Esophagus squamous epithelium (tissue), 5 donors: ENCODE measurements around the gene CTCFL. TPM values are rescaled to one million over a fixed set of nuclear protein-coding genes. Genes with fewer than 3 reads are reported as not detected.

Source experiments
- DNase-seq: peaks from one replicate; lab custom pipeline; 2025; lab: John Stamatoyannopoulos, UW
- H3K27ac ChIP-seq, 4 donors: fragments of 200-600 bp; sonication (generic); one replicate each; pipeline ENCODE4 v1.5.1; 2016 to 2019; ENCODE audit warnings: mild to moderate bottlenecking in 1 of 4
- H3K27me3 ChIP-seq, 4 donors: fragments of 200-600 bp; sonication (generic); 1 replicate in 3 of 4; 2 replicates in 1 of 4; pipeline versions ENCODE4 v1.5.1 to v1.6.0; 2017 to 2021; ENCODE audit warnings: antibody characterized with exemption in 1 of 4
- H3K36me3 ChIP-seq, 3 donors: fragments of 200-600 bp; sonication (generic); one replicate each; pipeline ENCODE4 v1.5.1; 2016 to 2019
- H3K4me1 ChIP-seq, 3 donors: fragments of 200-600 bp; sonication (generic); one replicate each; pipeline ENCODE4 v1.5.1; 2017 to 2019
- H3K4me3 ChIP-seq, 4 donors: fragments of 200-600 bp; sonication (generic); 1 replicate in 3 of 4; 2 replicates in 1 of 4; pipeline ENCODE4 v1.5.1; 2016 to 2019; ENCODE audit warnings: mild to moderate bottlenecking in 2 of 4, moderate library complexity in 1 of 4
- H3K9me3 ChIP-seq, 3 donors: fragments of 200-600 bp; sonication (generic); one replicate each; pipeline ENCODE4 v1.5.1; 2016 to 2019
- POLR2A ChIP-seq, 4 donors: fragments of 450-650 bp; IDR thresholded peaks; one replicate each; pipeline ENCODE4 v1.6.1; 2017; ENCODE audit warnings: antibody characterized with exemption in 4 of 4, mild to moderate bottlenecking in 4 of 4, moderate library complexity in 3 of 4
- WGBS, 2 donors: methylation state at CpG; one replicate each; pipeline ENCODE4 v1.1.5; 2018; 5-methylcytosine and 5-hydroxymethylcytosine counted together
- intact Hi-C: fragments of 100-400 bp; cut with DNase I; formaldehyde crosslinking; loops from one replicate; pipeline ENCODE4 v1.15.0; 2022
- total RNA-seq, 4 donors: library from RNA; depleted of rRNA; stranded (reverse); fragments of >200 nt; gene quantifications; one replicate each; pipeline ENCODE4 v1.1.0, GENCODE V29; 2016
- TF ChIP-seq, protein P1 (sequence below), 6 experiments: fragments of 450-650 bp in 4 of 6; fragments of 200-600 bp in 2 of 6; sonication (generic) in 2 of 6; IDR thresholded peaks; one replicate each; pipeline ENCODE4 v1.5.1; 2016 to 2019; ENCODE audit warnings: antibody characterized with exemption in 6 of 6, mild to moderate bottlenecking in 4 of 6, moderate library complexity in 4 of 6
- donor health status: DM: yes; HTN: yes; CAD: no.

CTCFL gene
- total RNA-seq, 4 donors from 2014 or later = 0.19 TPM; not detected in 3

DNA sequence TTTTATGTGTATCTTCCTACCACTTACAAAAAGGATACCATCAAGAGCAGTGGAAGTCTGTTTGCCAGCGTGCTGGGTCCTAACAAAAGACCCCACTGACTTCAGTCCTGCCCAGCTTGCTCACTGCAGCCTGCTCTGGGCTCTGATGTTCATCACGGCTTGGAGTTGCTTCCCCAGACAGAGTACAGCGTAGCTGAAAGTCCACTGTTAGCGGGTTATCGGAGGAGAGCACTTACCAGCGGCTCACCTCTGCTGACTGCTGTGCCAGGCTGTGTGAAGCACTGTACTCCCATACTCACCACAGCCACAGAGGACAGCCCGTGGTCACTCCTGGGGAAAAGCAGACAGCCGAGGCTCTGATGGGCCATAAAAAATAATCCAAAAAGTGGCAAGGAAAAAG is 40.2 kb downstream of the CTCFL start:
- TF ChIP-seq POLR2A (IDR thresholded peaks at IDR 0.05) = no peak
- TF ChIP-seq, protein P1, sequence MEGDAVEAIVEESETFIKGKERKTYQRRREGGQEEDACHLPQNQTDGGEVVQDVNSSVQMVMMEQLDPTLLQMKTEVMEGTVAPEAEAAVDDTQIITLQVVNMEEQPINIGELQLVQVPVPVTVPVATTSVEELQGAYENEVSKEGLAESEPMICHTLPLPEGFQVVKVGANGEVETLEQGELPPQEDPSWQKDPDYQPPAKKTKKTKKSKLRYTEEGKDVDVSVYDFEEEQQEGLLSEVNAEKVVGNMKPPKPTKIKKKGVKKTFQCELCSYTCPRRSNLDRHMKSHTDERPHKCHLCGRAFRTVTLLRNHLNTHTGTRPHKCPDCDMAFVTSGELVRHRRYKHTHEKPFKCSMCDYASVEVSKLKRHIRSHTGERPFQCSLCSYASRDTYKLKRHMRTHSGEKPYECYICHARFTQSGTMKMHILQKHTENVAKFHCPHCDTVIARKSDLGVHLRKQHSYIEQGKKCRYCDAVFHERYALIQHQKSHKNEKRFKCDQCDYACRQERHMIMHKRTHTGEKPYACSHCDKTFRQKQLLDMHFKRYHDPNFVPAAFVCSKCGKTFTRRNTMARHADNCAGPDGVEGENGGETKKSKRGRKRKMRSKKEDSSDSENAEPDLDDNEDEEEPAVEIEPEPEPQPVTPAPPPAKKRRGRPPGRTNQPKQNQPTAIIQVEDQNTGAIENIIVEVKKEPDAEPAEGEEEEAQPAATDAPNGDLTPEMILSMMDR (IDR thresholded peaks at IDR 0.05) = no peak
- H3K4me3 ChIP-seq = no peak overlapping the region
- no peaks in the 10 kb centered on the region for H3K9me3 ChIP-seq
- intact Hi-C loops = no loop called here
- H3K27ac ChIP-seq = no peak overlapping the region
- no peak for DNase-seq
- no peaks in the 10 kb centered on the region for H3K36me3 ChIP-seq
- H3K4me1 ChIP-seq = peaks cover 4 to 16% (median 5%) of the 10 kb centered on the region in 3 donors
- H3K27me3 ChIP-seq = peaks cover 0 to 12% (median 0%) of the 10 kb centered on the region in 4 donors
- WGBS, 2 donors = 82 to 83% methylated on average over 5 to 6 of the region's 8 CpGs

DNA sequence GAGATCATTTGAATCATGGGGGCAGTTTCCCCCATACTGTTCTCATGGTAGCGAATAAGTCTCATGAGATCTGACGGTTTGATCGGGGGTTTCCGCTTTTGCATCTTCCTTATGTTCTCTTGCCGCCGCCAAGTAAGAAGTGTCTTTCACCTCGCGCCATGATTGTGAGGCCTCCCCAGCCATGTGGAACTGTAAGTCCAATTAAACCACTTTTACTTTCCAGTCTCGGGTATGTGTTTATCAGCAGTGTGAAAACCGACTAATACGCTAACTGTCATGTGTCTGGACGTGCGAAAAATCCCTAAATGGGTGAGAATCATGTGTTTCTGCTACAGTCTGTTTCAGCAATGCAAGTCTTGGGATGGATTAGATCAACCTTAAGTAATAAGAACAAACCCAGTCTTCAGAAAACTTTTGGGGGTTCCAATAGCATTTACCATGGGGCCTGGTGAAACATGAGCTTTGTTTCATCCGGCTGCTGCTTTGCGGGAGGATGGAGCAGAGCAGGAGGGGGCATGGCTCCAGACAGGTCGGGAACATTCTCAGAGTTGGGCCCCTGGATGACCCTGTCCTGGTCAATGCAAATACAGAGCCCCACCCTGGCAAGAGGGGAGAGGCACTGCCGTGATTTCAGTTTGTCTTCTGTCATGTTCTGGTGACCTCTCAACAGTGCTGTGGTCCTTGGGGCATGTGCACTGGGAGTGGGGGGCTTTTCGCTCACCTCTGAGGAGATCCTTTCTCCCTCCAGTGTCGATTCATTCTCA is 41.5 kb downstream of the CTCFL start:
- Histone ChIP-seq H3K36me3 (no peaks in the 10 kb centered on the region), H3K27me3 (peaks cover 0 to 17% (median 0%) of the 10 kb centered on the region in 4 donors), H3K27ac (no peak overlapping the region), H3K4me3 (no peak overlapping the region), H3K9me3 (no peaks in the 10 kb centered on the region), H3K4me1 (peaks cover 4 to 16% (median 5%) of the 10 kb centered on the region in 3 donors)
- intact Hi-C loops = no loop called here
- DNase-seq = no peak
- TF ChIP-seq, protein P1 (IDR thresholded peaks at IDR 0.05) = no peak
- no peak for TF ChIP-seq POLR2A (IDR thresholded peaks at IDR 0.05)
- 78 to 87% methylated on average over 18 to 19 of the region's 19 CpGs for WGBS, 2 donors

DNA sequence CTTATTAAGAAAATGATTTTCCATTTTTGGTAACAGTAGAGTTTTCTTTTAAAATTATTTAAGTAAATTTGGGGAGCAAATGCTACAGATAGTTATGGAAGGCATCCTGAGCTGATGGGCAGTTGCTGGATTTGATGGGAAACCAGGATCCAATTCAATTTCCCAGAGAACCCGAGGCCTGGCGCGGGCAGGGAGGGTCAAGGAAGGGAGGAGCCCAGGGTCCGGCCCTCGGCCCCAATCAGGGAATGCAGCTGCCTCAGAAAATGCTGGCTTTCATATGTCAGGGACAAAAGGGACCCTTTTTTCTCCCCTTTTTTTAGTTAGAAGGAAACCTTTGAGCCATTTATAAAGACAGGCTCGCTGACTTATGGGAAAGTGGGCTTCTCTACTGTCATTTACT is 42.1 kb downstream of the CTCFL start:
- no peaks in the 10 kb centered on the region for H3K9me3 ChIP-seq
- H3K4me1 ChIP-seq = peaks cover 4 to 16% (median 5%) of the 10 kb centered on the region in 3 donors
- TF ChIP-seq, protein P1 (IDR thresholded peaks at IDR 0.05) = no peak
- no peak for TF ChIP-seq POLR2A (IDR thresholded peaks at IDR 0.05)
- H3K4me3 ChIP-seq = no peak overlapping the region
- H3K27ac ChIP-seq = no peak overlapping the region
- no peak for DNase-seq
- H3K36me3 ChIP-seq = no peaks in the 10 kb centered on the region
- intact Hi-C loops = no loop called here
- WGBS, 2 donors = 92 to 93% methylated on average over 6 of the region's 6 CpGs
- peaks cover 0 to 17% (median 0%) of the 10 kb centered on the region in 4 donors for H3K27me3 ChIP-seq

DNA sequence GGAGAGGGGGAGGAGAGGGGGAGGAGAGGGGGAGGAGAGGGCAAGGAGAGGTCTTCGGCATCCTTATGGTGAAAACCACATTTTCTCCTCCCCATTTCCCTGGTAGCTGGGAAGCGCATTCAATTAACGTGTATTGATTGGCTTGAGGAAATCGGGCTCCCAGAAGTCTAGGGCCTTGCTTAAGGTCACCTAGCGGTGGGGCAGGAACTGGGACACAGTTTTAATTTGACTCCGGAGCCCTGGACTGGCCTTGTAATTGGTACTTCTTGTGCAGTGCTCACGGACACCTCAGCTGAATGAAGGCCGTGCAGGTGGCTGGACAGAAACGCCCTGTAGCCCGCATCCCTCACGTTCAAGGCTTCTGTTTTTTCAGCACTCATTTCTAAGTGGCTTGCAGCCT is 42.8 kb downstream of the CTCFL start:
- DNase-seq = no peak
- intact Hi-C loops = no loop called here
- 60 to 83% methylated on average over 4 to 5 of the region's 11 CpGs for WGBS, 2 donors

DNA sequence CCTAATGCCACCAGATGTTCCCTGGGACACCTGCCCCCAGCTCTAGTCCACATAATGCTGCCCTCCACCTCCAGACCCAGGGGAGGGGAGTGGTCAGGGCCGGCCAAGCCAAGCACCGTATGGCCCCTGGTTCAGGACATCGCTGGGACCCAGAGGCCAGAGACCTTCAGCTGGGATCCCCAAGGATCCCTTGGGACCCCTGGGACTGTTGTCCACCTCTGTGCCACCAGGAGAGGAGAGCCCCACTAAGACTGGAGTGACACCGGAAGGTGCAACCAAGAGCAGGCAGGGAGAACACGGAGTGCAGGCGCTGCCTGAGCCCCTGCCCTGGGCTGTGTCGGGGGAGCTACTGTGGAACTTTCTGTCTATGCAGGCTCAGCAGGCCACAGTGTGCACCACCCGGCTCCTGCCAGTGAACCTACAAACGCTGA is 43.6 kb downstream of the CTCFL start:
- Histone ChIP-seq H3K27me3 (peaks cover 0 to 31% (median 0%) of the 10 kb centered on the region in 4 donors), H3K27ac (peak overlapping the region in 3 of 4 donors; percentile 43 to 74 (median 59)), H3K36me3 (no peaks in the 10 kb centered on the region), H3K4me1 (peaks cover 4 to 20% (median 5%) of the 10 kb centered on the region in 3 donors), H3K4me3 (no peak overlapping the region), H3K9me3 (no peaks in the 10 kb centered on the region)
- TF ChIP-seq POLR2A (IDR thresholded peaks at IDR 0.05) = no peak
- TF ChIP-seq, protein P1 (IDR thresholded peaks at IDR 0.05) = no peak
- 52 to 55% methylated on average over 5 to 6 of the region's 9 CpGs for WGBS, 2 donors
- intact Hi-C loops = no loop called here
- no peak for DNase-seq

More for the DNA sequence above, 42.8 kb downstream of the CTCFL start:
- Histone ChIP-seq H3K36me3 (no peaks in the 10 kb centered on the region), H3K4me1 (peaks cover 4 to 16% (median 5%) of the 10 kb centered on the region in 3 donors), H3K4me3 (no peak overlapping the region), H3K27me3 (peaks cover 0 to 23% (median 0%) of the 10 kb centered on the region in 4 donors), H3K9me3 (no peaks in the 10 kb centered on the region), H3K27ac (no peak overlapping the region)
- no peak for TF ChIP-seq POLR2A (IDR thresholded peaks at IDR 0.05)
